ENCODE results near the gene CITED4.

GRCh38 chr1:40818264-40818961 is 43.8 kb downstream of the CITED4 start:
- no peak for TF ChIP-seq POLR2AphosphoS5 (IDR thresholded peaks at IDR 0.05; ENCODE audit: low read depth, low read length)
- no peak for TF ChIP-seq SIN3A (IDR thresholded peaks at IDR 0.05; ENCODE audit: borderline replicate concordance, insufficient read depth, low read length)
- no peak for TF ChIP-seq REST (IDR thresholded peaks at IDR 0.05; ENCODE audit: insufficient read depth in 1 of 2, low read depth in 2 of 2, low read length in 2 of 2)
